GM03348 (cell line): ENCODE measurements around the gene GLRX3.
"Not testable (repeated sequence)": the region's sequence is repeated elsewhere in the genome, so short reads cannot be mapped to it uniquely, and the experiment has no call there.

Source experiments
- DNase-seq: peaks from one replicate; pipeline ENCODE4 v3.0.0; 2012; ENCODE audit warnings: low spot score

The GLRX3 gene

GRCh38 chr10:130136226-130137089 is at the start of gene GLRX3:
Gene GLRX3 (plus strand): TSS chr10:130136391. CDS start chr10:130136421, 30 bp downstream.
- DNase-seq = peak; percentile 98

GRCh38 chr10:130090565-130090964 is 45.6 kb upstream of the GLRX3 start:
- DNase-seq = not testable (repeated sequence)

GRCh38 chr10:130099344-130099743 is 36.8 kb upstream of the GLRX3 start:
- no peak for DNase-seq

GRCh38 chr10:130105724-130106123 is 30.5 kb upstream of the GLRX3 start:
- DNase-seq = no peak

- not testable (repeated sequence) for DNase-seq
These were observed 28.0 kb upstream of the GLRX3 start for GRCh38 chr10:130108146-130108545.

GRCh38 chr10:130108934-130109604 is 27.1 kb upstream of the GLRX3 start:
- DNase-seq = no peak

GRCh38 chr10:130109796-130110245 is 26.4 kb upstream of the GLRX3 start:
- peak; percentile 81 for DNase-seq

- peak; percentile 99 for DNase-seq
These were observed 25.7 kb upstream of the GLRX3 start, which contains the start of gene C10orf143 for GRCh38 chr10:130110246-130111112. Gene C10orf143 (minus strand): TSS chr10:130110830. CDS start chr10:130110772, 58 bp downstream.

GRCh38 chr10:130111113-130111851 is 24.9 kb upstream of the GLRX3 start:
- DNase-seq = peak; percentile 98

GRCh38 chr10:130111852-130112180 is 24.4 kb upstream of the GLRX3 start:
- DNase-seq = no peak

GRCh38 chr10:130112821-130113220 is 23.4 kb upstream of the GLRX3 start:
- no peak for DNase-seq

GRCh38 chr10:130116942-130117341 is 19.2 kb upstream of the GLRX3 start:
- not testable (repeated sequence) for DNase-seq

- DNase-seq = not testable (repeated sequence)
These were observed 18.7 kb upstream of the GLRX3 start for GRCh38 chr10:130117535-130117934.

GRCh38 chr10:130121486-130122079 is 14.6 kb upstream of the GLRX3 start:
- no peak for DNase-seq

- peak; percentile 90 for DNase-seq
These were observed 8.7 kb upstream of the GLRX3 start for GRCh38 chr10:130127364-130128061.

- no peak for DNase-seq
These were observed 8.0 kb upstream of the GLRX3 start for GRCh38 chr10:130128062-130128781.

GRCh38 chr10:130128922-130129321 is 7.3 kb upstream of the GLRX3 start:
- no peak for DNase-seq

- DNase-seq = no peak
These were observed 440 bp upstream of the GLRX3 start for GRCh38 chr10:130135676-130136225.

- DNase-seq = peak; percentile 36
These were observed 878 bp downstream of the GLRX3 start for GRCh38 chr10:130137090-130137448.
